CD4-positive, alpha-beta T cell (primary cell): ENCODE measurements around the gene XPC. TPM values are rescaled to one million over a fixed set of nuclear protein-coding genes. Genes with fewer than 3 reads are reported as not detected.
"Not testable (repeated sequence)": the region's sequence is repeated elsewhere in the genome, so short reads cannot be mapped to it uniquely, and the experiment has no call there.

Source experiments
- ATAC-seq: fragments of 200-7000 bp; cut with Tn5 transposase; one replicate; pipeline ENCODE4 v1.10.0; 2022; ENCODE audit warnings: mild to moderate bottlenecking; ENCODE audit not compliant: poor library complexity
- CTCF ChIA-PET: fragments of 350-600 bp; sonication (Branson Sonifier 250); formaldehyde crosslinking; loops from one replicate; lab custom pipeline; 2021; ENCODE audit warnings: antibody characterized with exemption, inconsistent platforms; lab: Charles Lee
- POLR2A ChIA-PET: fragments of 350-600 bp; sonication (Branson Sonifier 250); formaldehyde crosslinking; loops from one replicate; lab custom pipeline; 2021; ENCODE audit warnings: antibody characterized with exemption, inconsistent platforms; lab: Charles Lee
- DNase-seq, 14 experiments: peaks; one replicate each; pipeline ENCODE4 v3.0.0-alpha.2; 2013 to 2020; ENCODE audit warnings: mixed read lengths in 2 of 14
- H3K27ac ChIP-seq, 2 donors: one replicate each; pipeline versions ENCODE4 v1.5.1 to v1.7.0; 2013; ENCODE audit warnings: low read length in 2 of 2, low read depth in 1 of 2, mild to moderate bottlenecking in 1 of 2
- H3K27me3 ChIP-seq, 2 experiments: 1 replicate in 1 of 2; 2 replicates in 1 of 2; pipeline versions ENCODE4 v1.6.1 to v1.7.0; 2013; ENCODE audit warnings: low read length in 2 of 2, control low read depth in 1 of 2, mild to moderate bottlenecking in 1 of 2, moderate library complexity in 1 of 2; ENCODE audit not compliant: insufficient read depth in 2 of 2, control insufficient read depth in 1 of 2
- H3K36me3 ChIP-seq: one replicate; pipeline ENCODE4 v1.6.1; 2013; ENCODE audit warnings: low read length, control low read depth; ENCODE audit not compliant: insufficient read depth
- H3K4me1 ChIP-seq: one replicate; pipeline ENCODE4 v1.6.1; 2013; ENCODE audit warnings: low read length, control low read depth; ENCODE audit not compliant: insufficient read depth
- H3K4me3 ChIP-seq: one replicate; pipeline ENCODE4 v1.5.1; 2013; ENCODE audit warnings: mild to moderate bottlenecking, low read length, moderate library complexity
- H3K9me3 ChIP-seq, 2 experiments: 1 replicate in 1 of 2; 2 replicates in 1 of 2; pipeline versions ENCODE4 v1.6.1 to v1.7.0; 2013; ENCODE audit warnings: low read length in 2 of 2, mild to moderate bottlenecking in 2 of 2, control low read depth in 1 of 2, moderate library complexity in 1 of 2; ENCODE audit not compliant: control insufficient read depth in 1 of 2, insufficient read depth in 1 of 2
- H3K27ac Mint-ChIP-seq: one replicate; pipeline ENCODE4 v1.8.0; 2020; ENCODE audit warnings: mixed read lengths
- H3K27me3 Mint-ChIP-seq: one replicate; pipeline ENCODE4 v1.8.0; 2021; ENCODE audit warnings: mixed read lengths
- H3K36me3 Mint-ChIP-seq: one replicate; pipeline ENCODE4 v1.8.0; 2021; ENCODE audit warnings: low read depth, mixed read lengths
- H3K4me1 Mint-ChIP-seq: one replicate; pipeline ENCODE4 v1.8.0; 2021; ENCODE audit warnings: low read depth, mixed read lengths
- H3K4me3 Mint-ChIP-seq: one replicate; pipeline ENCODE4 v1.8.0; 2020; ENCODE audit warnings: mild to moderate bottlenecking, mixed read lengths
- H3K9me3 Mint-ChIP-seq: one replicate; pipeline ENCODE4 v1.8.0; 2020; ENCODE audit warnings: mixed read lengths
- intact Hi-C, 2 experiments: fragments of 100-400 bp; cut with DNase I in 1 of 2; cut with micrococcal nuclease in 1 of 2; formaldehyde crosslinking; loops; one replicate each; pipeline versions ENCODE4 v1.15.1 to v1.9.0; 2023 to 2025; cut with DNase I, micrococcal nuclease
- polyA plus RNA-seq, 2 donors: library from polyadenylated mRNA; unstranded; fragments of 120-200 nt; gene quantifications; one replicate each; pipeline ENCODE4 v1.2.1, GENCODE V29; 2013
- total RNA-seq, 174 experiments: library from RNA in 2 of 174; stranded (reverse) in 2 of 174; gene quantifications; one replicate each; pipeline ENCODE4 v1.2.3 and lab custom pipeline; 2021 to 2026
- TF ChIP-seq, protein P1 (sequence below): fragments of 200-600 bp; IDR thresholded peaks from one replicate; pipeline ENCODE4 v1.8.0; 2022; ENCODE audit warnings: antibody characterized with exemption, mild to moderate bottlenecking

Gene XPC
- total RNA-seq (10 to 100 TPM; 59.2 to 65.1 TPM), total RNA-seq (lab: John Stamatoyannopoulos, UW) (36.6 to 222 (median 133) reads per million in 172 experiments)
- 49.9 TPM for polyA plus RNA-seq (2013, experiment 1 of 2)
- 51.7 TPM for polyA plus RNA-seq (2013, experiment 2 of 2)

DNA sequence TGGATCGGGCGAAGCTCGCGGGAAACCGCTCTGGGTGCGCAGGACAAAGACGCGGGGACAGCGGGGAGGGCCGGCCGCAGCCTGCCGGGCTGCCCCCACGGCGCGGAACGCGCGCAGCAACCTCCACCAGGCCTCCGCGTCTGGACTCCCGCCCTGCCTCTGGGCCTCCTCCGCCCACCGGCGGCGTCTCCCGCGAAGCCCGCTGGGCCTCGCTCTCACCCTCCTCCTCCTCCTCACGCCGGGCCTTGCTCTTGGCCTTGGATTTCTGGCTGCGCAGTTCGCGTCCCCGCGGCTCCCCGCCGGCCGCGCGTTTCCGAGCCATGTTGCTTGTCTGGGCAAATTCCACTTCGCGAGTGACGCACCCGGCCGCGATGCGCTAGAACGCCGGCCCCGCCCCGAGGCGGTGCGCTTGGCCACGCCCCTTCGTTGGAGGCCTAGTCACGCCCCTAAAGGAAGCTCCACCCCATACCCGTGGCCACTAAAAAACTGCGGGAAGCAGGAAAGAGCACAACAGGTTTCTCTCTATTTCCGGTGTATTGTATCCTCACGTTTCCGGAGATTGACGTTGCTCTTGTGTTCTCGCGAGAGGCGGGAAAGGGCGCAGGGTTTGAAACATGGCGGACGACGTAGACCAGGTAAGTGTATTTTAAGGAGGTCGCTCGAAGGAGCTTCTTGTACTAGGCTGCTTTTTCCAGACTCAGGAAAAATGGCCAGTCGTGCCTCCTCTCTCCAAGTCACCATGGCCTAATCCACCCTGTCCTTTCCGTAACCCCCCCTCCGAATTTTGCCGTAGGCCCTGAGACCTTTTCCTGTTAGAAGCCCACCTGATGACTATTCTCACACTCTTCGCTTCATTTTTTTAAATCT is at the start of gene XPC, which contains the start of gene LSM3:
TSS of gene XPC (minus strand) at position 355 of the 867 bp plus-strand sequence. CDS start at position 322, 33 bp downstream.
TSS of gene LSM3 (plus strand) at position 571 of the 867 bp plus-strand sequence. CDS start at position 615, 44 bp downstream.
- ChIA-PET POLR2A (interaction anchor here (0.6 to 3.3 kb wide), 43 partner anchors 8 to 1515 kb away, joined by 3 to 129 read pairs (median 5); partner anchors contain the start of genes BTD, CCDC174, CHCHD4 and HACL1), CTCF (interaction anchor here (0.9 to 2.8 kb wide), 9 partner anchors 25 to 1337 kb away, joined by 3 to 14 read pairs (median 5); partner anchors contain the start of genes CHCHD4, RPL32, TMEM43 and WNT7A)
- Mint-ChIP-seq H3K9me3 (no peaks in the 10 kb centered on the region), H3K4me1 (peaks cover 76% of the 10 kb centered on the region), H3K27ac (peak within 1 kb of the TSS; percentile 93), H3K36me3 (peaks cover 49% of the 10 kb centered on the region), H3K27me3 (no peaks in the 10 kb centered on the region), H3K4me3 (peak within 1 kb of the TSS; percentile 98)
- H3K9me3 ChIP-seq: no peaks in the 10 kb centered on the region
- H3K27me3 ChIP-seq: no peaks in the 10 kb centered on the region
- ATAC-seq: peak; percentile 88
- peak; percentile 96 to 99 (median 98) for DNase-seq
- peaks cover 43% of the 10 kb centered on the region for H3K4me1 ChIP-seq
- TF ChIP-seq, protein P1, sequence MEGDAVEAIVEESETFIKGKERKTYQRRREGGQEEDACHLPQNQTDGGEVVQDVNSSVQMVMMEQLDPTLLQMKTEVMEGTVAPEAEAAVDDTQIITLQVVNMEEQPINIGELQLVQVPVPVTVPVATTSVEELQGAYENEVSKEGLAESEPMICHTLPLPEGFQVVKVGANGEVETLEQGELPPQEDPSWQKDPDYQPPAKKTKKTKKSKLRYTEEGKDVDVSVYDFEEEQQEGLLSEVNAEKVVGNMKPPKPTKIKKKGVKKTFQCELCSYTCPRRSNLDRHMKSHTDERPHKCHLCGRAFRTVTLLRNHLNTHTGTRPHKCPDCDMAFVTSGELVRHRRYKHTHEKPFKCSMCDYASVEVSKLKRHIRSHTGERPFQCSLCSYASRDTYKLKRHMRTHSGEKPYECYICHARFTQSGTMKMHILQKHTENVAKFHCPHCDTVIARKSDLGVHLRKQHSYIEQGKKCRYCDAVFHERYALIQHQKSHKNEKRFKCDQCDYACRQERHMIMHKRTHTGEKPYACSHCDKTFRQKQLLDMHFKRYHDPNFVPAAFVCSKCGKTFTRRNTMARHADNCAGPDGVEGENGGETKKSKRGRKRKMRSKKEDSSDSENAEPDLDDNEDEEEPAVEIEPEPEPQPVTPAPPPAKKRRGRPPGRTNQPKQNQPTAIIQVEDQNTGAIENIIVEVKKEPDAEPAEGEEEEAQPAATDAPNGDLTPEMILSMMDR: no peak
- peak within 1 kb of the TSS; percentile 79 for H3K4me3 ChIP-seq
- H3K27ac ChIP-seq: peak within 1 kb of the TSS; percentile 94 to 97
- intact Hi-C loops: loop anchor here (1.0 to 10.0 kb wide), 12 partner anchors 54 to 1696 kb away; partner anchors contain the start of genes CHCHD4 (in 2 of the 2), SLC6A6 (in 2 of the 2), NR2C2 (in 1 of the 2) and NUP210 (in 1 of the 2)
- H3K36me3 ChIP-seq: peaks cover 22% of the 10 kb centered on the region

DNA sequence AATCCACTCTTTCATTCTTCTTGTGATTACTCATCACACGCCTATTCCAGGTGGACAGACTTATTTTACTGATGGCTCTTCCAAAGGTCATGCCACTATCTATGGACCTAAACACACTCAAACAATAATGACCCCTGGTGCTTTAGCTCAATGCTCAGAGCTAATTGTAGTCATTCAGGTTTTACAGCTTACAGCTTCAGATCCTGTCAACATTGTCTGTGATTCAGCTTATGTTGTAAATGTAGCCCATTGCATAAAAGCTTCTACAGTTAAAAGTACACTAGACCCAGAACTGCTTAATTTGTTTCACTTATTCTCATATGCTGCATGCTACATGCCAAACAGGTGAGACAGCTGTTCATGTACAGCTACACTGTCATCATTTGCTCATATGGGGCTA is 49.5 kb upstream of the XPC start:
- Mint-ChIP-seq H3K4me1 (peaks cover 4% of the 10 kb centered on the region), H3K4me3 (no peak overlapping the region), H3K9me3 (no peaks in the 10 kb centered on the region), H3K36me3 (no peaks in the 10 kb centered on the region), H3K27me3 (peaks cover 45% of the 10 kb centered on the region), H3K27ac (no peak overlapping the region)
- H3K9me3 ChIP-seq: no peaks in the 10 kb centered on the region
- H3K36me3 ChIP-seq: no peaks in the 10 kb centered on the region
- ATAC-seq: no peak
- ChIA-PET POLR2A (no interaction called here), CTCF (interaction anchor here (1.2 kb wide), 1 partner anchor 331 kb away, joined by 3 read pairs; no protein-coding TSS in a partner anchor)
- intact Hi-C loops: no loop called here
- H3K27ac ChIP-seq: no peak overlapping the region
- H3K27me3 ChIP-seq: peaks cover 16 to 17% of the 10 kb centered on the region in 2 experiments
- TF ChIP-seq, protein P1: no peak
- H3K4me1 ChIP-seq: peaks cover 4% of the 10 kb centered on the region
- H3K4me3 ChIP-seq: no peak overlapping the region
- no peak for DNase-seq

DNA sequence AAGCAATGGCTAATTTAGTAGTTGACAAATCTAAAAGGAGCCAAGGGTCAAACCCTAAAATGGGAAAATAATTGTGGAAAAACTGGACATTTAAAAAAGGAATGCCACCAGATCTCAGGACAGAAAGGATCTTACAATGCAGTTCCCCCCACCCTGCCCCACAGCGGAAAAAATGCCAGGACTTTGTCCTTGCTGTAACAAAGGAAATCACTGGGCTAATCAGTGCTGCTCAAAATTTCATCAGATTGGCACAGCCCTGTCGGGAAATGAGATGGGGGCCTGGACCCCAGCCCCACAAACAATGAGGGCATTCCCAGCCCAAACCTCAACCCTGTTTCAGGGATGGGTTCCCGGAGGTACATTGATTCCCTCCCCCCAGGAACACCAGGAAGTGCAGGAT is 48.0 kb upstream of the XPC start:
- peaks cover 44% of the 10 kb centered on the region for H3K27me3 Mint-ChIP-seq

More for the DNA sequence above, 48.0 kb upstream of the XPC start:
- ATAC-seq, DNase-seq, H3K4me1 Mint-ChIP-seq, CTCF ChIA-PET, H3K4me3 ChIP-seq, H3K9me3 ChIP-seq, POLR2A ChIA-PET, H3K27ac ChIP-seq, H3K4me3 Mint-ChIP-seq, H3K36me3 ChIP-seq, H3K9me3 Mint-ChIP-seq, H3K36me3 Mint-ChIP-seq, intact Hi-C loops, H3K4me1 ChIP-seq, H3K27ac Mint-ChIP-seq: not testable (repeated sequence)
- peaks cover 5 to 16% of the 10 kb centered on the region in 2 experiments for H3K27me3 ChIP-seq
